ENCODE results near the gene CABLES1. TPM values are rescaled to one million over a fixed set of nuclear protein-coding genes. Genes with fewer than 3 reads are reported as not detected.

CABLES1 gene
- total RNA-seq, 1 donor from 2014 or later: 3.1 TPM

DNA sequence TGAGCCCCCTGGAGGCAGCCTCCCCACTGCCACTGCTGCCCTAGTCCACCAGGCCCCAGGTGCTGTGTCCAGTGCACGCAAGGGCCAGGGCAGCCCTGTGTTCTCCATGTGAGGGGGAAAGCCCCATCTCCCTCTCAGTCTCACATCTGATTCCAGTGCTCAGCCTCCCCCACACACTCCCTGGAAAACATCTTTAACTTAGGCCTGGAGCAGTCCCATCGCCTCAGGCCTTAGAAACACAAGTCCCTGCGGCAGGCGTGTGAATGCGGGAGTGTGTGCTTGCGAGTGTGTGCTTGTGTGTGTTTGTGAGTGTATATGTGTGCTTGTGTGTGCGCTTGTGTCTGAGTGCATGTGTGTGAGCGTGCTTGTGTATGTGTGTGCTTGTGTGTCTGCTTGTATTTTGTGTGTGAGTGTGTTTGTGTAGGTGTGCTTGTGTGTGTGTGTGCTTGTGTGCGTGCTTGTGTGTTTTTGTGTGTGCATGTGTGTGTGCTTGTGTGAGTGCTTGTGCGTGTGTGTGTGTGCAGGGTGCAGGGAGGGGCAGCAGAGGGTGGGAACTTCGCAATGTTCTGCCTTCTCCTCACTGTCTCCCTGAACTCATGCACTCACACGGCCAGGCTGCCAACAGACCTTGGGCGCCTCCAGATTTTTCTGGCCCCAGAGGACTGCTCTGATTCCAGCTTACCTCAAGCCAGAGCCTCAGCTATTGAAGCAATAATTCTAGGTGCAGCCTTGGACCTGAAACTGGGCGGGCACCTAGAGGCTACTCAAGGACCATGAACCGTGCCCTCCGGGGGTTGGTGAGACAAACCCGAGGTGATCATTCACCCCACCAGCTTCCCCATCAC, 139.6 kb downstream of the CABLES1 start:
- TF ChIP-seq, protein P1, sequence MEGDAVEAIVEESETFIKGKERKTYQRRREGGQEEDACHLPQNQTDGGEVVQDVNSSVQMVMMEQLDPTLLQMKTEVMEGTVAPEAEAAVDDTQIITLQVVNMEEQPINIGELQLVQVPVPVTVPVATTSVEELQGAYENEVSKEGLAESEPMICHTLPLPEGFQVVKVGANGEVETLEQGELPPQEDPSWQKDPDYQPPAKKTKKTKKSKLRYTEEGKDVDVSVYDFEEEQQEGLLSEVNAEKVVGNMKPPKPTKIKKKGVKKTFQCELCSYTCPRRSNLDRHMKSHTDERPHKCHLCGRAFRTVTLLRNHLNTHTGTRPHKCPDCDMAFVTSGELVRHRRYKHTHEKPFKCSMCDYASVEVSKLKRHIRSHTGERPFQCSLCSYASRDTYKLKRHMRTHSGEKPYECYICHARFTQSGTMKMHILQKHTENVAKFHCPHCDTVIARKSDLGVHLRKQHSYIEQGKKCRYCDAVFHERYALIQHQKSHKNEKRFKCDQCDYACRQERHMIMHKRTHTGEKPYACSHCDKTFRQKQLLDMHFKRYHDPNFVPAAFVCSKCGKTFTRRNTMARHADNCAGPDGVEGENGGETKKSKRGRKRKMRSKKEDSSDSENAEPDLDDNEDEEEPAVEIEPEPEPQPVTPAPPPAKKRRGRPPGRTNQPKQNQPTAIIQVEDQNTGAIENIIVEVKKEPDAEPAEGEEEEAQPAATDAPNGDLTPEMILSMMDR (IDR thresholded peaks at IDR 0.05; ENCODE audit: partially characterized antibody, unreplicated experiment): no peak
- no peak for DNase-seq
- Mint-ChIP-seq H3K4me1 (ENCODE audit: low read depth, unreplicated experiment) (peaks cover 2% of the 10 kb centered on the region), H3K27ac (ENCODE audit: unreplicated experiment) (no peak overlapping the region), H3K36me3 (ENCODE audit: unreplicated experiment) (peaks cover 21% of the 10 kb centered on the region), H3K4me3 (ENCODE audit: unreplicated experiment) (no peak overlapping the region), H3K27me3 (ENCODE audit: unreplicated experiment) (peaks cover 3% of the 10 kb centered on the region), H3K9me3 (ENCODE audit: unreplicated experiment) (peaks cover 11% of the 10 kb centered on the region)

DNA sequence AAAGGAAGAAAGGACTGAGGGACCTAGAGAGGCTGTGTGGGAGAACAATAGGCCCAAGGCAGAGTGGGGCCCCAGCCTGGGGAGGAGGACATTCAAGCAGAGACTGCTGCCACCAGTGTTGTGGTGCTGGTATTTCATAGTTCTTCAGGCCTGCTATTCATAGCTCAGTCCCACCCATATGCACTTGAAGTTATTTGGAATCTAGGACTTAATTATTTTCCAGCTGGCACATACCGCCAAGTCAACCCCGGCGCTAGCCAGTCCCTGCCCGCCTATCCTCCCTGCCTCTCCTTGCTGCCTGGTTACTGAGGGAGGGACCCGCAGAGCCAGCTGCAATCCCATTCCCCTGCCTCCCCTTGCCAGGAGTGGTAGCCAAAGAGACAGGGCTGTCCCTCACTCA, 141.2 kb downstream of the CABLES1 start:
- peaks cover 3% of the 10 kb centered on the region for H3K27me3 Mint-ChIP-seq (ENCODE audit: unreplicated experiment)
- H3K4me1 Mint-ChIP-seq (ENCODE audit: low read depth, unreplicated experiment): peaks cover 2% of the 10 kb centered on the region
- peaks cover 21% of the 10 kb centered on the region for H3K36me3 Mint-ChIP-seq (ENCODE audit: unreplicated experiment)
- peaks cover 9% of the 10 kb centered on the region for H3K9me3 Mint-ChIP-seq (ENCODE audit: unreplicated experiment)
- TF ChIP-seq, protein P1 (IDR thresholded peaks at IDR 0.05; ENCODE audit: partially characterized antibody, unreplicated experiment): no peak
- H3K27ac Mint-ChIP-seq (ENCODE audit: unreplicated experiment): no peak overlapping the region
- DNase-seq: no peak
- no peak overlapping the region for H3K4me3 Mint-ChIP-seq (ENCODE audit: unreplicated experiment)

DNA sequence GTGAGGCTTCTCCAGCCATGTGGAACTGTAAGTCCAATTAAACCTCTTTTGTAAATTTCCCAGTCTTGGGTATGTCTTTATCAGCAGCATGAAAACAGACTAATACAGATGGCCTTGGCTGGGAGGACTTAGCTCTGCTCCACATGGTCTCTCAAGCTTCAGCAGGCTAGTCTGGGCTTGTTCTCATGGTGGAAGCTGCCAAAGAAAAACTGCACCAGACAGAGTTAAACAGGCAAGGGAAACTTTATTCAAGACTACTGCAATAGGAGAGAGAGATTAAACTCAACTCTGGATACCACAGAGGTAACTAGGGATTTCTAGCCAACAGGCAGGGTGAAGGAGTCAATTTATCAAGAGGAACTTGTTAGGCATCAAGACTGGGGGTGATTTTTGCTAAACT, 142.1 kb downstream of the CABLES1 start:
- H3K36me3 Mint-ChIP-seq (ENCODE audit: unreplicated experiment): peaks cover 21% of the 10 kb centered on the region
- H3K27ac Mint-ChIP-seq (ENCODE audit: unreplicated experiment): no peak overlapping the region
- H3K9me3 Mint-ChIP-seq (ENCODE audit: unreplicated experiment): peaks cover 8% of the 10 kb centered on the region
- H3K4me3 Mint-ChIP-seq (ENCODE audit: unreplicated experiment): no peak overlapping the region
- TF ChIP-seq, protein P1 (IDR thresholded peaks at IDR 0.05; ENCODE audit: partially characterized antibody, unreplicated experiment): no peak
- H3K27me3 Mint-ChIP-seq (ENCODE audit: unreplicated experiment): peaks cover 5% of the 10 kb centered on the region
- peaks cover 9% of the 10 kb centered on the region for H3K4me1 Mint-ChIP-seq (ENCODE audit: low read depth, unreplicated experiment)
- DNase-seq: no peak

DNA sequence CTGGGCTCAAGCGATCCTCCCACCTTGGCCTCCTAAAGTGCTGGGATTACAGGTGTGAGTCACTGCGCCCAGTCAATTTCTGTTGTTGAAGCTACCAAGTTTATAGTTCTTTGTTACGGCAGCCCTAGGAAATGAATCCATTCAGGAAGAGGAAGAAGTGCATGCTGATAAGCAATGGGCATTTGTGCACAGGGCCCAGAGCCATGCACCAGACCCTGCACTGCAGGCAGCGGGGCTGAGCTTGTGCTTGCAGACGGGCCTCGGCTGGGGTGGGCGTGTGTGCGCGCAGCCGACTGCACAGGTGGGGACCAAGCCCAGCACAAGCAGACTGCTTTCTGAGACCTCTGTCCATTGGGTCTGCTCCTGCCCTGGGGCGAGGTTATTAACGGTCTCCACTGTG, 144.6 kb downstream of the CABLES1 start:
- H3K27ac Mint-ChIP-seq (ENCODE audit: unreplicated experiment): no peak overlapping the region
- no peak for DNase-seq
- H3K4me1 Mint-ChIP-seq (ENCODE audit: low read depth, unreplicated experiment): peaks cover 7% of the 10 kb centered on the region
- H3K36me3 Mint-ChIP-seq (ENCODE audit: unreplicated experiment): peaks cover 14% of the 10 kb centered on the region
- H3K9me3 Mint-ChIP-seq (ENCODE audit: unreplicated experiment): peaks cover 3% of the 10 kb centered on the region
- H3K4me3 Mint-ChIP-seq (ENCODE audit: unreplicated experiment): no peak overlapping the region
- TF ChIP-seq, protein P1 (IDR thresholded peaks at IDR 0.05; ENCODE audit: partially characterized antibody, unreplicated experiment): no peak
- H3K27me3 Mint-ChIP-seq (ENCODE audit: unreplicated experiment): peaks cover 5% of the 10 kb centered on the region

- Mint-ChIP-seq H3K27me3 (ENCODE audit: unreplicated experiment) (peaks cover 1% of the 10 kb centered on the region), H3K4me1 (ENCODE audit: low read depth, unreplicated experiment) (peaks cover 7% of the 10 kb centered on the region), H3K4me3 (ENCODE audit: unreplicated experiment) (no peak overlapping the region), H3K9me3 (ENCODE audit: unreplicated experiment) (peaks cover 3% of the 10 kb centered on the region), H3K27ac (ENCODE audit: unreplicated experiment) (no peak overlapping the region), H3K36me3 (ENCODE audit: unreplicated experiment) (peaks cover 14% of the 10 kb centered on the region)
- DNase-seq: no peak
- TF ChIP-seq, protein P1 (IDR thresholded peaks at IDR 0.05; ENCODE audit: partially characterized antibody, unreplicated experiment): no peak
These were observed 145.6 kb downstream of the CABLES1 start for GRCh38 chr18:23280844-23281243.

Data from glutamatergic neuron (in vitro differentiated cells).